ENCODE measurements around the gene CYFIP1. TPM values are rescaled to one million over a fixed set of nuclear protein-coding genes. Genes with fewer than 3 reads are reported as not detected.

Gene CYFIP1
- total RNA-seq, 4 donors from 2014 or later, result 81.2 to 131 (median 114) TPM

- no peak for TF ChIP-seq CTCF (IDR thresholded peaks at IDR 0.05; ENCODE audit: low read depth)
Measured at GRCh38 chr15:22952796-22953579, 27.2 kb downstream of the CYFIP1 start.

- TF ChIP-seq CTCF (IDR thresholded peaks at IDR 0.05; ENCODE audit: low read depth), result no peak
Measured at GRCh38 chr15:22951381-22952280, 28.5 kb downstream of the CYFIP1 start.

- TF ChIP-seq CTCF (IDR thresholded peaks at IDR 0.05; ENCODE audit: low read depth), result no peak
Measured at GRCh38 chr15:22951031-22951380, 29.2 kb downstream of the CYFIP1 start.

- TF ChIP-seq CTCF (IDR thresholded peaks at IDR 0.05; ENCODE audit: low read depth), result no peak
Measured at GRCh38 chr15:22950256-22950990, 29.7 kb downstream of the CYFIP1 start.

- TF ChIP-seq CTCF (IDR thresholded peaks at IDR 0.05; ENCODE audit: low read depth), result no peak
Measured at GRCh38 chr15:22949074-22949547, 31.1 kb downstream of the CYFIP1 start.

- TF ChIP-seq CTCF (IDR thresholded peaks at IDR 0.05; ENCODE audit: low read depth), result no peak
Measured at GRCh38 chr15:22948056-22948455, 32.1 kb downstream of the CYFIP1 start.

Data from subcutaneous adipose tissue (tissue), 4 donors.